SU-DHL-6 (cell line): ENCODE measurements around the gene SLC17A9.
A peak's percentile ranks its signal among the peaks of the same experiment; 100 is the strongest.

Experiments used
- H2AFZ ChIP-seq: fragments of 200-600 bp; sonication (generic); 2 replicates; pipeline ENCODE4 v1.6.1; 2014; ENCODE audit warnings: low read depth, mild to moderate bottlenecking, moderate library complexity, mixed read lengths, antibody characterized with exemption, low read length; ENCODE audit not compliant: severe bottlenecking
- H3F3A ChIP-seq: fragments of 200-600 bp; shearing (Covaris generic); 2 replicates; pipeline ENCODE4 v1.6.0; 2016; ENCODE audit warnings: antibody characterized with exemption, mild to moderate bottlenecking; ENCODE audit not compliant: insufficient read depth
- H3K27ac ChIP-seq: fragments of 200-600 bp; sonication (generic); 2 replicates; pipeline ENCODE4 v1.5.1; 2016; ENCODE audit warnings: low read depth, mild to moderate bottlenecking, low read length, moderate library complexity, mixed read lengths
- H3K27me3 ChIP-seq: fragments of 200-600 bp; sonication (generic), shearing (Covaris generic); 2 replicates; pipeline ENCODE4 v1.6.0; 2014; ENCODE audit warnings: mild to moderate bottlenecking, low read length
- H3K36me3 ChIP-seq: fragments of 200-600 bp; sonication (generic); 2 replicates; pipeline ENCODE4 v1.6.1; 2014; ENCODE audit warnings: mild to moderate bottlenecking, low read length, mixed read lengths
- H3K4me2 ChIP-seq: fragments of 300-600, 200-600 bp; shearing (Covaris generic), sonication (generic); 2 replicates; pipeline ENCODE4 v1.6.0; 2014; ENCODE audit warnings: low read length, low read depth, mild to moderate bottlenecking; ENCODE audit not compliant: poor library complexity, severe bottlenecking
- H3K4me3 ChIP-seq: fragments of 200-600 bp; sonication (generic); 2 replicates; pipeline ENCODE4 v1.5.1; 2014; ENCODE audit warnings: antibody characterized with exemption, low read length, mild to moderate bottlenecking, mixed read lengths; ENCODE audit not compliant: insufficient read depth, poor library complexity, severe bottlenecking
- H3K79me2 ChIP-seq: fragments of 200-600 bp; sonication (generic); 2 replicates; pipeline ENCODE4 v1.6.1; 2014; ENCODE audit warnings: mild to moderate bottlenecking, low read length, moderate library complexity; ENCODE audit not compliant: insufficient read depth
- H3K9ac ChIP-seq: fragments of 200-600 bp; sonication (generic); 2 replicates; pipeline ENCODE4 v1.7.0; 2014; ENCODE audit warnings: mild to moderate bottlenecking, low read length
- H3K9me2 ChIP-seq: fragments of 200-600 bp; sonication (generic); replicated peaks from 2 replicates; pipeline ENCODE4 v1.6.1; 2014; ENCODE audit warnings: low read length; ENCODE audit not compliant: insufficient read depth
- H3K9me3 ChIP-seq: fragments of 200-600 bp; sonication (generic); 2 replicates; pipeline ENCODE4 v1.6.1; 2014; ENCODE audit warnings: low read length, mixed read lengths; ENCODE audit not compliant: insufficient read depth
- H4K20me1 ChIP-seq: fragments of 200-600 bp; sonication (generic); 2 replicates; pipeline ENCODE4 v1.6.1; 2014; ENCODE audit warnings: low read depth, mild to moderate bottlenecking, antibody characterized with exemption, low read length, moderate library complexity, mixed read lengths
- CTCF ChIP-seq: fragments of 200-600 bp; sonication (generic); IDR thresholded peaks from one replicate; pipeline ENCODE4 v1.5.1; 2017; ENCODE audit warnings: antibody characterized with exemption, mild to moderate bottlenecking, low read length, moderate library complexity; ENCODE audit not compliant: insufficient read depth, poor library complexity, severe bottlenecking
- EZH2phosphoT487 ChIP-seq: fragments of 200-600 bp; sonication (generic), shearing (Covaris generic); conservative IDR thresholded peaks from 2 replicates; pipeline ENCODE4 v1.6.1; 2018; ENCODE audit warnings: mild to moderate bottlenecking, antibody characterized with exemption, low read length, moderate library complexity, mixed read lengths

The SLC17A9 gene

GRCh38 chr20:62914970-62915457, 37.5 kb upstream of the SLC17A9 start:
- Histone ChIP-seq H3F3A (peaks cover 9% of the 10 kb centered on the region; the same call in 1 of the 2 replicates), H3K4me3 (no peak overlapping the region), H3K27ac (no peak overlapping the region), H3K36me3 (peaks cover 18% of the 10 kb centered on the region; the same call in 1 of the 2 replicates), H2AFZ (no peak overlapping the region), H3K9me2 (no peaks in the 10 kb centered on the region), H3K79me2 (peaks cover 97% of the 10 kb centered on the region), H4K20me1 (peaks cover 65% of the 10 kb centered on the region), H3K9me3 (no peaks in the 10 kb centered on the region), H3K27me3 (no peaks in the 10 kb centered on the region), H3K9ac (no peak overlapping the region), H3K4me2 (no peak overlapping the region)
- TF ChIP-seq CTCF (no peak), EZH2phosphoT487 (no peak)

GRCh38 chr20:62916703-62917476, 35.6 kb upstream of the SLC17A9 start:
- H3K4me3 ChIP-seq = no peak overlapping the region
- no peak overlapping the region for H3K27ac ChIP-seq
- H4K20me1 ChIP-seq = peaks cover 75% of the 10 kb centered on the region
- H3K9me3 ChIP-seq = no peaks in the 10 kb centered on the region
- H2AFZ ChIP-seq = no peak overlapping the region
- no peak overlapping the region for H3K4me2 ChIP-seq
- H3K79me2 ChIP-seq = peaks cover 99% of the 10 kb centered on the region
- TF ChIP-seq CTCF = no peak
- TF ChIP-seq EZH2phosphoT487 = no peak
- H3K36me3 ChIP-seq = peaks cover 14% of the 10 kb centered on the region; the same call in 1 of the 2 replicates
- H3K9me2 ChIP-seq = no peaks in the 10 kb centered on the region
- H3K27me3 ChIP-seq = no peaks in the 10 kb centered on the region
- H3K9ac ChIP-seq = no peak overlapping the region
- peaks cover 9% of the 10 kb centered on the region; the same call in 1 of the 2 replicates for H3F3A ChIP-seq

- TF ChIP-seq CTCF (no peak), EZH2phosphoT487 (no peak)
- H3K9me3 ChIP-seq = no peaks in the 10 kb centered on the region
- peaks cover 75% of the 10 kb centered on the region for H4K20me1 ChIP-seq
- H3K79me2 ChIP-seq = peaks cover 100% of the 10 kb centered on the region
- peaks cover 9% of the 10 kb centered on the region; the same call in 1 of the 2 replicates for H3F3A ChIP-seq
- H3K36me3 ChIP-seq = 0 out of 2 replicates have a peak, but pooled peaks cover 8% of the 10 kb centered on the region
- no peaks in the 10 kb centered on the region for H3K9me2 ChIP-seq
- H2AFZ ChIP-seq = no peak overlapping the region
- no peak overlapping the region for H3K4me3 ChIP-seq
- H3K4me2 ChIP-seq = peak overlapping the region; percentile 40
- H3K27ac ChIP-seq = peak overlapping the region; percentile 28; the same call in 1 of the 2 replicates
- no peak overlapping the region for H3K9ac ChIP-seq
- H3K27me3 ChIP-seq = no peaks in the 10 kb centered on the region
Observed at GRCh38 chr20:62917720-62918119, 34.8 kb upstream of the SLC17A9 start.
